WI38 (cell line): ENCODE data around the gene PTPA.
"Not testable (repeated sequence)": the region's sequence is repeated elsewhere in the genome, so short reads cannot be mapped to it uniquely, and the experiment has no call there.

Experiments
- H3K4me3 ChIP-seq: 2 replicates; pipeline ENCODE4 v1.5.1; 2011; ENCODE audit warnings: low read depth, mild to moderate bottlenecking, control low read depth, low read length
- TF ChIP-seq, protein P1 (sequence below): IDR thresholded peaks from 2 replicates; pipeline ENCODE4 v1.5.1; 2012; ENCODE audit warnings: low read depth, mild to moderate bottlenecking, control low read depth, low read length

PTPA gene

DNA sequence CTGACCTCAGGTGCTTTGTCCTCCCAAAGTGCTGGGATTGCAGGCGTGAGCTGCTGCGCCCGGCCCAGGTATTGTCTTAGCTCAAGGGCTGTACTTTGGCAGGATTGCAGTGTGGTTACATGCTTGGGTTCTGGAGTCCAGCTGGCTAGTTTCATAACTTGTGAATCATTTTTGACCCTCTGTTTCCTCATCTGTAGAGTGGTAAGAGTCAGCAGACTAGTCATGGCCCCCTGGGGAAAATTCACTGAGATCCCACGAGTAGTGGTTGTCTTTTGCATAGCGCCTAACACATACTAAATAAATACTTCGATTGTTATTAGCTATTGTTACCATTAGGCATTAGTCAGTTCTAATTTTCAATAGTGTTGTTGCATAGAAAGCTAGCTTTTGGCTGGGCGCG lies 14.3 kb downstream of the PTPA start:
- TF ChIP-seq, protein P1, sequence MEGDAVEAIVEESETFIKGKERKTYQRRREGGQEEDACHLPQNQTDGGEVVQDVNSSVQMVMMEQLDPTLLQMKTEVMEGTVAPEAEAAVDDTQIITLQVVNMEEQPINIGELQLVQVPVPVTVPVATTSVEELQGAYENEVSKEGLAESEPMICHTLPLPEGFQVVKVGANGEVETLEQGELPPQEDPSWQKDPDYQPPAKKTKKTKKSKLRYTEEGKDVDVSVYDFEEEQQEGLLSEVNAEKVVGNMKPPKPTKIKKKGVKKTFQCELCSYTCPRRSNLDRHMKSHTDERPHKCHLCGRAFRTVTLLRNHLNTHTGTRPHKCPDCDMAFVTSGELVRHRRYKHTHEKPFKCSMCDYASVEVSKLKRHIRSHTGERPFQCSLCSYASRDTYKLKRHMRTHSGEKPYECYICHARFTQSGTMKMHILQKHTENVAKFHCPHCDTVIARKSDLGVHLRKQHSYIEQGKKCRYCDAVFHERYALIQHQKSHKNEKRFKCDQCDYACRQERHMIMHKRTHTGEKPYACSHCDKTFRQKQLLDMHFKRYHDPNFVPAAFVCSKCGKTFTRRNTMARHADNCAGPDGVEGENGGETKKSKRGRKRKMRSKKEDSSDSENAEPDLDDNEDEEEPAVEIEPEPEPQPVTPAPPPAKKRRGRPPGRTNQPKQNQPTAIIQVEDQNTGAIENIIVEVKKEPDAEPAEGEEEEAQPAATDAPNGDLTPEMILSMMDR, result no peak
- H3K4me3 ChIP-seq, result no peak overlapping the region

GRCh38 chr9:129126749-129127618 lies 15.8 kb downstream of the PTPA start:
- no peak overlapping the region for H3K4me3 ChIP-seq
- TF ChIP-seq, protein P1, result no peak

DNA sequence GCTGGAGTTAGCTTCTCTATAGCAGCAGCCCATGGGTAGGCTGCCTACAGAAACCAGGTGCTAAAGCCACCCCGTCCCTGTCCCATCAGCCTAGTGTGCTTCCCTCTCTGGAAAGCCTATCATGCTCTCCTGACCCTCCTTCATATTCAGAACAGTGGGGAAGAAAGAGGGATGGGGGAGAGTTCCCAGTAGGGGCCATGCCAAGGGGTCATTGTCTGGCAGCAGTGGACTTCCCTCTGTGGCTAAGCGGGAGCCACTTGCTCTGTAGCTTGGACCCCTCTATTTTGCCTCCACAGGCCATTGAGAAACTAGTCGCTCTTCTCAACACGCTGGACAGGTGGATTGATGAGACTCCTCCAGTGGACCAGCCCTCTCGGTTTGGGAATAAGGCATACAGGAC lies 17.5 kb downstream of the PTPA start:
- no peak overlapping the region for H3K4me3 ChIP-seq
- TF ChIP-seq, protein P1, result no peak

DNA sequence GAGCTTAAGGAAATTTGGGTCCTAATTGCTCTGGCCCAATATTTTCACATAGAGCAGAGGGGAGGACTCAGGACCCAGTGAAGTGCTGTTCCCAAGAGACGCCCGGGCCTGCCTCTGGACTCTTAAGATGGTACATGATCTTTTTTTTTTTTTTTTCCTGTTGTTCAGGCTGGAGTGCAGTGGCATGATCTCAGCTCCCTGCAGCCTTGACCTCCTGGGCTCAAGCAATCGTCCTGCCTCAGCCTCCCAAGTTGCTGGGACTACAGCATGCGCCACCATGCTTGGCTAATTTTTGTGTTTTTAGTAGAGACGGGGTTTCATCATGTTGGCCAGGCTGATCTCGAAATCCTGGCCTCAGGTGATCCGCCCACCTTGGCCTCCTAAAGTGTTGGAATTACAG lies 19.1 kb downstream of the PTPA start:
- not testable (repeated sequence) for H3K4me3 ChIP-seq

DNA sequence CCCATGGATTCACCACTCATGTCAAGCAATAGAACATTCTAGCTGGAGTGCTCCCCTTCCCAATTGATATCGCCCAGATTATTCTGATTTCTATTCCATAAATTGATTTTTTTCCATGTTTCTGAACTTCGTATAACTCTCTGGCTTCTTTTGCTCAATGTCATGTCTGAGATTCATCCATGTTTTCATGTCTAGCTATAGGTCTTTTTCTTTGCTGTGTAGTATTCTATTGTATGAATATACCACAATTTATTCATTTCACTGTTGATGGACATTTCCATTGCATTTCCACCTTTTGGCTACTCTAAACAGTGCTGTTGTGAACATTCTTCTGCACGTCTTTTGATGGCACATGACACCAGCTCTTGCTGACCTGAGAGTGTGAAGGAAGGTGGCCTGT lies 19.6 kb downstream of the PTPA start:
- no peak overlapping the region for H3K4me3 ChIP-seq
- TF ChIP-seq, protein P1, result no peak

DNA sequence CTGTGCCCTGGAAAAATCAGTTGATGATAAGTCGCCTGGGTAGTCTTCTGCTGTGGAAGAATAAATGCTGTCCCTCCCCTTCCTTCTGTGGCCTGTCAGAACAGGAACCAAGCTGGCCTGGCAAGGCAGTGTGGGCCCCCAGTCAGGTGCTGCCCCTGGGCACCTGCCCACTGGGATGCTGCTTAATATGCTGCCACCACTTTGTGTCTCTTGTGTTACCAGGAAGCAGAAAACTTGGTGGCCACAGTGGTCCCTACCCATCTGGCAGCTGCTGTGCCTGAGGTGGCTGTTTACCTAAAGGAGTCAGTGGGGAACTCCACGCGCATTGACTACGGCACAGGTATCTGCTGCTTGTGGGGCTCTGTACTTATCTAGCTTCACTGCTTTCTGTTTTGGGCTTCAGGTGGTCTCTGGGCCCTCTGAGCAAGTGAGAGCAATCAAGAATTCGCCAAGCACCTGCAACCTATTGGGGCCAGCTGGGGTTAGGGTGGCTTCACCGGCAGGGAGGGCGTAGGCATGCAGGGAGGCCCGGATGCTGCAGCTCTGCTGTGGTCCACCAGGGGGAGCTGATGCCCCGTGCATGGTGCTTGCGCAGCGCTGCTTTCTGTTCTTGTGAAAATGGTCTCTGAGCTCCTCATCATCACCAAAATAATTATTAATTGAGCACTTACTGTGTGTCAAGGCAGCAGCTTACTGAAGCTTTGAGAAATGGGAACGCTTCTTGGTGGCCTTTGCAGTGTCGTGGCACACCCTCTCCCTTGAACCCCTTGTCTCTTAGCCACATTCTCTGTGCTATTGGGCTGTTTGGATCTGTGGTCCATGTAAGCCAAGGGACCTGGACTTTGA lies 20.3 kb downstream of the PTPA start:
- no peak overlapping the region for H3K4me3 ChIP-seq
- TF ChIP-seq, protein P1, result peak; percentile 98

DNA sequence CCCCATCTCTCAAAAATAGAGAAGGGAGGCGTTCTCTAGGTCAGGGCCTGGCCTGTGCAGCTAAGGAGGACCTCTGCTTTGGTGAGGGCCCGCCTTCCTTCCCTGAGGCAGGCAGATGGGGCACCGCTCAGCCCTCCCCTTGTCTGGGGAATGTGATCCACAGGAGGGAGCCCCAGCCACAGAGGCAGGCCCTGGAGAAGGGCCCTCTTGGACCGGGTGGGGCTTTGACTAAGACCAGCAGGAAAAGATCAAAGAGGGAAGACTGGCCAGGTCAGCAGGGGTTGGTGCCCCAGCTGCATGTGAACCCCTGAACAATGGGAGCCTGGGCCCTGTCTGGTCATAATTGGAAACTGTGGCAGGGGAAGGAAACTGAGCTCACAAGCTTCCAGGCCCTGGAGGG lies 21.9 kb downstream of the PTPA start:
- no peak overlapping the region for H3K4me3 ChIP-seq
- TF ChIP-seq, protein P1, result no peak
